Measurements from ENCODE around the gene MCTP1. TPM values are rescaled to one million over a fixed set of nuclear protein-coding genes. Genes with fewer than 3 reads are reported as not detected.

MCTP1 gene
- total RNA-seq, 1 experiment from 2014 or later = 5.6 TPM

GRCh38 chr5:95080441-95080840 lies 204.5 kb downstream of the MCTP1 start (continued):
- TF ChIP-seq ERG (CRISPR knock-in tag; IDR thresholded peaks at IDR 0.05) (no peak), TP53 (CRISPR knock-in tag; IDR thresholded peaks at IDR 0.05) (no peak), HMGXB4 (CRISPR knock-in tag; IDR thresholded peaks at IDR 0.05) (no peak), CREM (CRISPR knock-in tag; IDR thresholded peaks at IDR 0.05) (no peak), ZNF263 (CRISPR knock-in tag; IDR thresholded peaks at IDR 0.05; ENCODE audit: low read depth) (no peak), GABPB1 (CRISPR knock-in tag; IDR thresholded peaks at IDR 0.05) (no peak)

GRCh38 chr5:95080030-95080429 lies 204.9 kb downstream of the MCTP1 start:
- DNase-seq (ENCODE audit: low spot score) (no peak), ATAC-seq (no peak)
- Mint-ChIP-seq H3K9me3 (no peaks in the 10 kb centered on the region), H3K36me3 (no peaks in the 10 kb centered on the region), H3K4me1 (peaks cover 36% of the 10 kb centered on the region), H3K27me3 (ENCODE audit: low read depth) (no peaks in the 10 kb centered on the region), H3K27ac (no peak overlapping the region), H3K4me3 (no peak overlapping the region)
- ChIA-PET CTCF (no interaction called here), POLR2A (no interaction called here)
- TF ChIP-seq RORB (CRISPR knock-in tag; IDR thresholded peaks at IDR 0.05) (no peak), USF2 (CRISPR knock-in tag; IDR thresholded peaks at IDR 0.05) (no peak), CREB1 (CRISPR knock-in tag; IDR thresholded peaks at IDR 0.05) (no peak), HMGA2 (CRISPR knock-in tag; IDR thresholded peaks at IDR 0.05) (no peak), ELF4 (CRISPR knock-in tag; IDR thresholded peaks at IDR 0.05; ENCODE audit: low read depth) (no peak), ZSCAN18 (CRISPR knock-in tag; IDR thresholded peaks at IDR 0.05) (no peak), IRF2 (CRISPR knock-in tag; IDR thresholded peaks at IDR 0.05; ENCODE audit: borderline replicate concordance, low read depth) (no peak), GABPB1 (CRISPR knock-in tag; IDR thresholded peaks at IDR 0.05) (no peak), ATF6 (CRISPR knock-in tag; IDR thresholded peaks at IDR 0.05) (no peak), OVOL2 (CRISPR knock-in tag; IDR thresholded peaks at IDR 0.05; ENCODE audit: borderline replicate concordance) (no peak), CREM (CRISPR knock-in tag; IDR thresholded peaks at IDR 0.05) (no peak), IRF1 (CRISPR knock-in tag; IDR thresholded peaks at IDR 0.05) (no peak), ZNF138 (CRISPR knock-in tag; conservative IDR thresholded peaks at IDR 0.05) (no peak), ZMAT4 (CRISPR knock-in tag; IDR thresholded peaks at IDR 0.05) (no peak), ZNF671 (CRISPR knock-in tag; IDR thresholded peaks at IDR 0.05) (no peak), ZBTB21 (CRISPR knock-in tag; IDR thresholded peaks at IDR 0.05; ENCODE audit: borderline replicate concordance) (no peak)

Measured in WTC11 (cell line).